Measurements from ENCODE around the gene GJC2.

DNA sequence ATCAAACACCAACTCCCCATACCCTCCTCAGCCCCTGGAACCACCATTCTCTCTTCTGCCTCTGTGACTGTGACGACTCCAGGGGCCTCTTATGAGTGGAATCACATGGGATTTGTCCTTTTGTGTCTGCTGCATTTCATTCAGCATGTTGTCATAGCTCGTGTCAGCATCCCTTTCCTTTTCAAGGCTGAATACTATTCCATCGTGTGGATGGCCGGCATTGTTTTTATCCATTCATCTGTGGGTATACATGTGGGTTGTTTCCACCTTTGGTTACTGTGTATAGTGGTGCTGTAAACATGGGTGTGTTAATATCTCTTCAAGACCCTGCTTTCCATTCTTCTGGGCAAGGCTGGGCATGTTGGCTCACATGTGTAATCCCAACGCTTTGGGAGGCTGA, 41.0 kb downstream of the GJC2 start:
- TF ChIP-seq POLR2A (IDR thresholded peaks at IDR 0.05): no peak
- TF ChIP-seq, protein P1, sequence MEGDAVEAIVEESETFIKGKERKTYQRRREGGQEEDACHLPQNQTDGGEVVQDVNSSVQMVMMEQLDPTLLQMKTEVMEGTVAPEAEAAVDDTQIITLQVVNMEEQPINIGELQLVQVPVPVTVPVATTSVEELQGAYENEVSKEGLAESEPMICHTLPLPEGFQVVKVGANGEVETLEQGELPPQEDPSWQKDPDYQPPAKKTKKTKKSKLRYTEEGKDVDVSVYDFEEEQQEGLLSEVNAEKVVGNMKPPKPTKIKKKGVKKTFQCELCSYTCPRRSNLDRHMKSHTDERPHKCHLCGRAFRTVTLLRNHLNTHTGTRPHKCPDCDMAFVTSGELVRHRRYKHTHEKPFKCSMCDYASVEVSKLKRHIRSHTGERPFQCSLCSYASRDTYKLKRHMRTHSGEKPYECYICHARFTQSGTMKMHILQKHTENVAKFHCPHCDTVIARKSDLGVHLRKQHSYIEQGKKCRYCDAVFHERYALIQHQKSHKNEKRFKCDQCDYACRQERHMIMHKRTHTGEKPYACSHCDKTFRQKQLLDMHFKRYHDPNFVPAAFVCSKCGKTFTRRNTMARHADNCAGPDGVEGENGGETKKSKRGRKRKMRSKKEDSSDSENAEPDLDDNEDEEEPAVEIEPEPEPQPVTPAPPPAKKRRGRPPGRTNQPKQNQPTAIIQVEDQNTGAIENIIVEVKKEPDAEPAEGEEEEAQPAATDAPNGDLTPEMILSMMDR (IDR thresholded peaks at IDR 0.05): no peak

Data from Peyer's patch (tissue), 4 donors.